ENCODE results near the gene SLC24A4.

Gene SLC24A4

DNA sequence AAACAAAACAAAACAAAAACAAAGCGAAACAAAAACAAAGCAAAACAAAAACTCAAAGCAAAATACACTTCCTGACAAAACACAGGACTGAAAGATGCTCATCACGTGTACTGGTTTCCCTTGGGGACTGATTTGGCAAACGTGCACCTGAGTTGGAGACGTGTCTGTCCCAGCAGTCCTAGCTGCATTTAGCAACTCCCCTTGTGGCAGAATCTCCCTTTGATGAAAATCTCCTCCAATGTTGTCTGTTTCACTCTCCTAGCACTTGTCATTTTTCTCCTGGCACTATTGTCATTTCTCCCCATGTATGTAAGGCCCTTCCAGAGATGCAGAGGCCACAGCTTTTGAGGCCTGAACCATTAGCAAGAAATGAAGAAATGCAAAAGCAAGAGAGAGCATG lies 6.8 kb upstream of the SLC24A4 start:
- DNase-seq (ENCODE audit: low read depth), result no peak

GRCh38 chr14:92316937-92317336 lies 6.0 kb upstream of the SLC24A4 start:
- DNase-seq (ENCODE audit: low read depth), result no peak

DNA sequence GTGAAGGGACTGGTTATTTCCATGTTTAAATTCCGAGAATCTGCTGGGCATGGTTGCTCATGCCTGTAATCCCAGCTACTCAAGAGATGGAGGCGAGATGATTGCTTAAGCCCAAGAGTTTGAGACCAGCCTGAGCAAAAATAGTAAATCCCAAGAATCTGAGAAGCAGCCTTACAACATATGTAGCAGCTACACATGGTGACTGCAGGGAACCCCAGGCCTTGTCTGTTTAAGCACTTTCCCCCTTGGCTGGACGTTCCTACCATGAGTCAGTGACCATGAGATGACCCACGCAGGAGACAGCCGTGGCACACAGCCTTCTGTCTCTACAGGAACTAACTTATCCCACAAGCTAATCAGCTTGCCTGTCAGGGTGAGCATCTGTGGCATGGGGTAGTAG lies 5.5 kb upstream of the SLC24A4 start:
- DNase-seq (ENCODE audit: low read depth), result no peak

DNA sequence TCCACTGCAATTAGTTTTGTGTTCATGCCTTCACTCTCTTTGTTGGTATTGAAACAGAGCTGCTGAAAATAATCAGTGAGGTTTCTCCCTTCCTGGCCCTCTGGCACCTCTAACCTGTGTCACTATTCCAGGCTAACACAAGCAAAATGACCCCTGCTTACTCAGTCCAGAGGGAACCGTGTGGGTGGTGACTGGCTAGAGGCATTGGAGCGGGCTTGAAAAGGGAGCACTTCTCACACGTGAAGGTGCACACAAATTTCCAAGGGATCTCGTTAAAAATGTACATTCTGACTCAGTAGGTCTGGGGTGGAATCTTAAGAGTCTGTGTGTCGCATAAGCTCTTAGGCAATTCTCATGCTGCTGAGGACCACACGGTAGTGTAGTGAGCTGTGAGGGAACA lies 1.3 kb upstream of the SLC24A4 start:
- DNase-seq (ENCODE audit: low read depth), result no peak

GRCh38 chr14:92322516-92322915 lies 449 bp upstream of the SLC24A4 start:
- DNase-seq (ENCODE audit: low read depth), result no peak

GRCh38 chr14:92323916-92324818 lies 1.2 kb downstream of the SLC24A4 start:
- no peak for DNase-seq (ENCODE audit: low read depth)

DNA sequence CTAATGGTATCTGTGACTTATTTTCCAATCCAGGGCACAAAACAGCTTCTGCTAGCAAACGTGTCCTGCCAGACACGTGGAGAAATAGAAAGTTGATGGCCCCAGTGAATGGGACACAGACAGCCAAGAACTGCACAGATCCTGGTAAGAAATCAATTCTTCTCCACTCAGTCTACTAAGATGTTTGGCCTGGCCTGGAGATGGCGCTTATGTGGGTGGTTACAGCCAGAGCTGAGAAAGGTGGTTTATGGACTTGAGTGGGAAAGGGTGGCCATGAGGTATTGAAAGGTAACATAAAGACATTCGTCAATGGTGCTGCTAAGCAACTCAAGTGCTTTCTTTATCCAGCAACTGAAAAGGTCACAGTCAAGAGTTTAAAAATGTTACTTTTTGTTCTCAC lies 2.9 kb downstream of the SLC24A4 start:
- DNase-seq (ENCODE audit: low read depth), result no peak

DNA sequence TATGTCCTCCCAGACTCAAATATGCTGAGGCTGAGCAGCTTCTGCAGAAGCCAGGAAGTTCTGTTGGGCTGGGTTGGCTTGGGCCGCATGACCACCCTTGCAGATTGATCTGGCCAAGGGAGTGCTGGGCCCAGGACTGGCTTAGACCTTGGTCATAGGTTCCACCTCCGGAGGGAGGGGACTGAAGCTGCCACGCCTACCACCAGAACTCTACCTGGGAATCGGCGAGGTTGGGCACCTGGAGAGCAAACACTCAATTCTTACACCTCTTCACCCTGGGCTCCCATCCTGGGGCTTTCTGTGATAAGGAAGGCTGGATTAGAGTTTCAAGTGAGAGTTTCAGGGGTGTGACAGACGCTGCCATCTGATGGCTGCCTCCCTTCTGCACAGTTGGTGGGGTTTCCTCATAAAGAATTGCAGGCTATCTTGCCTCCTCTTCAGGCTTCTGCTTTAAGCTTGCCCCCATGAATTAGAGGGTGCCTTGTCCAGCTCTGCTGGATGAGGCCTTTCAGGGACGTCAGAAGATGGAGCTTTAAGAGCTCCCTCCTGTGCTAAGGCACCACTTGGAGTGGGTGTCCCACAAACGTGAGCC lies 5.8 kb downstream of the SLC24A4 start:
- DNase-seq (ENCODE audit: low read depth), result no peak

DNA sequence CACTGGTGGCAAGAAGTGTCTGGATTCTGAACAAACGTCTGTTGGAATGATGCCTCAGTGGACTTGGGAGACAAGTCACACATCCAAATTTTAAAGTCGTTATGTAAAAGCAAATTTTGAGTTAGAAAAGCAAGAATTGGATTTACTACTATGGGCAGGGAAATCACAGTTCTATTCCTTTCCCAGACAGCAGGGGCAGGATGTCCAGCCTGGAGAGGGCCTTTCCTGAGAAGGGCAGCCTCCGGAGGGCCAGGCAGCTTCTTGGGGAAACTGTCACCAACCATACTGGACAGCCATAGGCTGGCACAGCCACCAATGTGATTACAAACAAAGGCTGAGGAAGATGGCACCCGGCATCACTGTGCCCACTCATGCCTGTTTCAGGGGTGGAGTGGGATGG lies 11.1 kb downstream of the SLC24A4 start:
- no peak for DNase-seq (ENCODE audit: low read depth)

- DNase-seq (ENCODE audit: low read depth), result no peak
Measured at GRCh38 chr14:92336363-92336762, 13.4 kb downstream of the SLC24A4 start.

DNA sequence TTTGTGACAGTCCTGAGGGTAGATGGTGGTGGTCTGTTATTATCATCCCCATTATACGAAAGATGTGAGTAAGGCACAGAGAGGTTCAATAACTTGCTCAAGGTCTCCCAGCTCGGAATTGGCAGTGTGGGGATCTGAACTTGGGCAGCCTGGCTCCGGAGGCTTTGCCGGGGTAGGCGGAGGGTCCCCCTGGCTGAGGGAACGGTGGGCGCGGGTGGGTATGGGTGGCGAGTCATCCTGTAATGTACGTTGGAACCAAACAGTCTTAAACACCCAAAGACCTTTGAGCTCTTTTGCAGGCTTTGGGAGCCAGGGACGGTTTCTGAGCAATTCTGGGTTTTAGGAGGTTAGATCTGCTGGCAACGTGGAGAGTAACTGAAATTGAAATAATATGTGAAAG lies 16.5 kb downstream of the SLC24A4 start:
- DNase-seq (ENCODE audit: low read depth), result no peak

DNA sequence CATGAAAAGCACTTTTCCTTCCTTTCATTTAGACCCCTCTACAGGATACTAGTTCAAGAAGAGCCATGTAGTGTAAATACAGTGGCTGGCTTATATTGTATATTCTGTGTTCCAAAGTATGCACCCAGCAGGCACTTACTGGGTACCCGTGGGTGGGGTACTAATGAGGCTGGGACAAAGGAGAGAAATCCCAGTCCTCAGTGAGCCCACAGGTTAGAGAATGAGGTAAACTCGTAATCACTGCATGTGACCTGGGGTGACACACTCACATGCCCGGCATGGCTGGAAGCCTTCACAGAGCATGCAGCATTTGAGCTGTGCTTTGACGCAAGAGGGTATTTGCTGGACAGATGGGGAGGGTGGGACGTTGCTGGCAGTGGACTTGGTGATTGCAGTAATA lies 17.1 kb downstream of the SLC24A4 start:
- no peak for DNase-seq (ENCODE audit: low read depth)

DNA sequence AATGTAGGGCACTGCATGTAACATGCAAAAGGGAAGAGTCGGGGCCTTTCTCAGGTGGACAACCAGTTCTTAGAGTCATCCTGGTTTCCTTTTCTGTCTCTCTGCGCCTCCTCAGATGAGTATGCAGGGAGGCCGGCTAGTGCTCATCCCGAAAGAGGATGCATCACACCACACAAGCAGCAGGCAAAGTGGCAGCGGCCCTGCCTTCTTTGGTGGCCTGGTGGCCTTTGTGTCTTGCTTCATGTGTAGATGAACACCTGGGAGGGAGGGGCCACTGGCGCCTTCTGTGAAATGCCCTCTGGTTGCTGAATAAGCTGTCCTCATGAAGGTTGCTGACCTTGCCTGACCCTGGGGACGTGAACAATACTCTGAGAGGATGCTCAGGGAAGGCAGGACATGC lies 18.0 kb downstream of the SLC24A4 start:
- DNase-seq (ENCODE audit: low read depth), result no peak

DNA sequence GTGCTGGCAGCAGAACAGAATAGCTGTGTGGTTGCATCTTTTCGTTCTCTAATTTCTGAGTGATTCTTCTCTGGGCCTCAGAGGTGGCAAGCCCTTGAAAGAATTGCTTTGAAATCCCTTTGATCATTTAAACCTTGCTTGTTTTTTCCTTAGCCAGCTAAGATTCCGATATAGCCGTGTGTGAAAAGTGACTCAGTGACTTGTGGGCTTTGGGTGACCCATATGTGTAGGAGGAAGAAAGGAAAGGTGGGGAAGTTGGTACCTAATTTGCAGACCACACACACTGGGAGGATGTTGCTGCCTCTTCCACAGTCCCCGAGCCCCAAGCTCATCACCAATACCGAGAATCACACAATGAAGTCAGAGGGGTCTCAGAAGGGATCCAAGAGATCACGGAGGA lies 18.8 kb downstream of the SLC24A4 start:
- no peak for DNase-seq (ENCODE audit: low read depth)

DNA sequence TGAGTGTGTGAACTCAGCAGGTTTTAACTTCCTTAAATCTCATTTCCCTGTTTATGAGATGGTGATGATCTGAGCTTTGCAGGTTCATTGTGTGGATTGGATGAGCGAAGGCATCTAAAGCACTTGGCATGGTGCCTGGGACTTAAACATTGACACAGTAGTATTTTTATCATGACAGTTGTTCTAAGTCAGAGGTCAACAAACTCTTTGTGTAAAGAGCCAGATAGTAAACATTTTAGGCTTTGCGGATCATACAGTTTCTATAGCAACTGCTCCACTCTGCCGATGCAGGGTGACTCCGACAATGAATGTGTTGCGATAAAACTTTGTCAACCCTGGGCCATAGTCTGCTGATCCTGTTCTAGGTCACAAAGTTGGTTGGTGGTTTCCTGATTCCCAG lies 25.2 kb downstream of the SLC24A4 start:
- DNase-seq (ENCODE audit: low read depth), result no peak

DNA sequence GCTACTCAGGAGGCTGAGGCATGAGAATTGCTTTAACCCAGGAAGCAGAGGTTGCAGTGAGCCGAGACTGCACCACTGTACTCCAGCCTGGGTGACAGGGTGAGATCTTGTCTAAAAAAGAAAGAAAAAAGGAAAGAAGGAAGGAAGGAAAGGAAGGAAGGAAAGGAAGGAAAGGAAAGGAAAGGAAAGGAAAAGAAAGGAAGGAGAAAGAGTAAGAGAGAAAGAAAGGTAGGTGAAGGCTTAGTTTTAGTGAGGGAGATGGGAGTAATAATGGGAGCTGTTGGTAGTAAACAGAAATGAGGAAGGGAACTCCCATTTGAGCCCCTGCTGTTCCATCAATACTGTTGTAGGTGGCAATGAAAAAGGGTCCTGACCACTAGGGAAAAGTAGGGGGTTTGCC lies 28.8 kb downstream of the SLC24A4 start:
- no peak for DNase-seq (ENCODE audit: low read depth)

DNA sequence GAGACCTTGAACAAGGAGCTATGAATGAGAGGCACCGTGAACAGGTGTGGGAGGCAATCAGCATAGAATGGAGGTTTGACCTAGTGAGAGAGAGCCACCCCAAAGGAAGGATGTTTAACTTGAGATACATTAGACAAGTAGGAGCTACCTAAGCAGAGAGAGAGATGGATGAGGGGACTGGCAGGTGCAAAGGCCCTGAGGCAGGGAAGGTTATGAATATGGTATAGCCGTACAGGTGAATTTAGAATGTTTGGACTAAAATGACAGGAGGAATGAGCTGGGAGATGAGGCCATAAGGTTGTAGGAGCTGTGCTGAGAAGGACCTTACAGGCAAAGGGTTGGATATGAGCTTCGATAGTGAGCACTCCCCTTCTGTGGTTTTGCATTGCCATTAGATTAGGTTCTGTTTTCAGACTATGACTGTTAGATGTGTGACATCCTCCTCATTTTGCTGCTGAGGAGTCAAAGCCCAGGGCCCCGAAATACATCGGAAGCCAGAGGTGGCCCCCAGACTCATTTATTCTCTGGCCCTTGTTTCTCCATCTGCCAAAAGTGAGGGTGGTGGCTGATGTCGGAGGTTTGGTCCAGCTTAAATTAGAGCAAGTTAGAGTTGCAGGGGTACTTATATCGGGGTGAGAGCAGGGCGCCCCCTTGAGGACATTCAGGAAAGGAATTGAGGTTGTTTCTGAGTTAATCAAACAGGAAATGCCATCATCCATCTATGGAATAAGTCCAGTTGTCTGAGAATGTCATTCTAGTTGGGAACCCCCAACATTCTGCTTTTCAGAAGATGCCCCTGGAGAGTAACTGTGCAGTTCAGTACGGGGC lies 29.4 kb downstream of the SLC24A4 start:
- no peak for DNase-seq (ENCODE audit: low read depth)

GRCh38 chr14:92353447-92353846 lies 30.5 kb downstream of the SLC24A4 start:
- no peak for DNase-seq (ENCODE audit: low read depth)

- DNase-seq (ENCODE audit: low read depth), result no peak
Measured at GRCh38 chr14:92356677-92357076, 33.7 kb downstream of the SLC24A4 start.

- DNase-seq (ENCODE audit: low read depth), result no peak
Measured at GRCh38 chr14:92360651-92361370, 37.8 kb downstream of the SLC24A4 start.

GRCh38 chr14:92362781-92363235 lies 39.8 kb downstream of the SLC24A4 start:
- DNase-seq (ENCODE audit: low read depth), result no peak

DNA sequence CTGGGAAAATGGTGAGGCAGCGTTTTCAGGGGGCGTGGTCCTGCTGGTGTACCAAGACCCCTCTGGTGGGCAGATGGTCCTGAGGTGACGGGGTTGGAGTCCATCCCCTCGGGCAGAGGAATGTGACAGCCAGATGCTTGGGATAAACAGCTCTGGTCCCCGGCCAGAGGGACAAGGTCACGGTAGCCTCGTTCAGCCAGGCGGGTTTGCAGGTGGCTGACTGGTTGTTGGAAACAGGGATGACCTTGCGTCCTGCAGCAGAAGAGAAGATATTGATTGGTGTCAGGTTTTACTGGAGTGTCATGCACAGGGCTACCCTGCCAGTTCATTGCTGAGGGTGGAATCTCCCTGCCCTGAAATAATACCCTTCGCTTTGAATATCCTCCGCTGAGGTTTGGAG lies 43.3 kb downstream of the SLC24A4 start:
- no peak for DNase-seq (ENCODE audit: low read depth)

Measured in activated gamma-delta T cell treated with anti-CD3 and anti-CD28 coated beads, Interleukin-2, amount 50 U/mL, for 16 hours (primary cell).